Measurements from ENCODE around the gene CNP.

CNP gene

GRCh38 chr17:41970901-41971331 lies 4.3 kb downstream of the CNP start:
- FAIRE-seq, result no peak
- DNase-seq (ENCODE audit: extremely low spot score, insufficient read length, low read depth), result no peak

DNA sequence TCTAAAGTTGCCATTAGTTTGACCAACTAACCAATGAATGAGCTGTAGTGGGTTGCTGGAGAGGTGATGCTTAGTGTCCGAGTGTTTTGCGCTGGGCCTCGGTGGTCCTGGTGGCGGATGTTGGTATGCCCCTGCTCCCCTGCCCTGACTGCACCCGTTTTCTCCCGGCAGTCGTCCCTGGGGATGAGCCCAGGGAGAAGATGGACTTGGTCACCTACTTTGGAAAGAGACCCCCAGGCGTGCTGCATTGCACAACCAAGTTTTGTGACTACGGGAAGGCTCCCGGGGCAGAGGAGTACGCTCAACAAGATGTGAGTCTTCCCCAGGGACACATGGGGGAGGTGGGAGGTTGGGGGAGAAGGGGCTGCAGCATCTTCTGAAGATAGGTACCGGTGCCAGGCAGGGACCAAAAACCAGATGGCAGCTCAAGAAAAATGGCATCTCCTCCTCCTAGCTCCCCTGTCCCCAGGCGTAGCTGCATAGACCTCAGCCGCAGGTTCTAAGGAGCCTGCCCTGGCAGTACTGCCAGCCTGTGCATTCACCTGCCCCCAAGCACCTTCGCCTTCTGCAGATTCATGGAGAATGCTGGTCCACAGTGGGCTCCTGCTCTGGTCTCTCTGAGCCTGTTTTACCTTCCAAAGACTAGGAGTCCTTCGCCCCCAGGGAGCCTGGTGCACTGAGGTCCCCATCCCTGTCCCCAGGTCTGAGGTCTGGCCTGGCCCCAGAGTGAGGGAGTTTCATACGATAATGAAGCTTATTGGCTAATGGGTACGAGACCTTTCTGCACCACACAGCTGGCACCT lies 5.3 kb downstream of the CNP start:
- FAIRE-seq (no peak), DNase-seq (ENCODE audit: extremely low spot score, insufficient read length, low read depth) (no peak)

GRCh38 chr17:41972571-41973407 lies 6.2 kb downstream of the CNP start:
- peak; percentile 56 for DNase-seq (ENCODE audit: extremely low spot score, insufficient read length, low read depth)
- peak; percentile 87 for FAIRE-seq

GRCh38 chr17:41973408-41973811 lies 6.8 kb downstream of the CNP start:
- FAIRE-seq, result no peak
- DNase-seq (ENCODE audit: extremely low spot score, insufficient read length, low read depth), result no peak

DNA sequence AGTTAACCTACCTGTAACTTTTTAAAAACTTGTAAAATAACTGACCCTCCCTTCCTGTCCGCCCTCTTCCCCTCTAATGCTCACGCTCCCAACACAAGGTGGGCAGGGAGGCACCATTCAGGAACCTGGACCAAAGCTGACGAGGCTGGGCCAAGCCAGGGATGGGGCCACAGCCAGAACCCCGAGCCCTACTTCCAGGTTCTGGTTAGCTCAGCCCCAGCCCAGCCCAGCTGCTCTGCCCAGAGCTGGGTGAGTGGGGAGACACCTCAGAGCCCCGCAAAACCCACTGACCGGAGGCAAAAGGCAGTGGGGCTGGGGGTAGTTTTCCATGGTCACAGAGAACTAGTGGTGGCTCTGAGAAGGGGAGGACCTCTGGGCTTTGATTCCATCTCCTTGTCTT lies 7.4 kb downstream of the CNP start:
- no peak for FAIRE-seq

DNA sequence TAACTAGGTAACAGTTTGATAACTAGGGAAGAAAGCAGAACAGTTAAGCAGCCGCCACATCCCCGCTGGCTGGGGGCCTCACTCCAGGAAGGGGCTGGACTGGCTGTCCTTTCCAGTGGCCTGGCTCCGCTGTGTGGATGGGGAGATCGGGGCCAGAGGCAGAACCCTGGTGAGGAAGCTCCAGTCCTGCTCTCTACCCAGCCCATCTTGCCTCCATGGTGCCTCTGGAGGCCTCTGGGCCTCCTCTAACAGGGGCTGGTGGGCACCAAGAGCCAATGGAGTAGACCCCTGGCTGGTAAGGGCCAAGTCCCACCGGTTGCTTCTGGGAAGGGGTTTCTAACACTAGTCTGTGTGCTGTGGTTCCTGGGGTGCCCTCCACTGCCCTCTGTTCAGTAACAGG lies 8.1 kb downstream of the CNP start:
- no peak for DNase-seq (ENCODE audit: extremely low spot score, insufficient read length, low read depth)
- no peak for FAIRE-seq

More for the DNA sequence above, 7.4 kb downstream of the CNP start:
- DNase-seq (ENCODE audit: extremely low spot score, insufficient read length, low read depth), result no peak

DNA sequence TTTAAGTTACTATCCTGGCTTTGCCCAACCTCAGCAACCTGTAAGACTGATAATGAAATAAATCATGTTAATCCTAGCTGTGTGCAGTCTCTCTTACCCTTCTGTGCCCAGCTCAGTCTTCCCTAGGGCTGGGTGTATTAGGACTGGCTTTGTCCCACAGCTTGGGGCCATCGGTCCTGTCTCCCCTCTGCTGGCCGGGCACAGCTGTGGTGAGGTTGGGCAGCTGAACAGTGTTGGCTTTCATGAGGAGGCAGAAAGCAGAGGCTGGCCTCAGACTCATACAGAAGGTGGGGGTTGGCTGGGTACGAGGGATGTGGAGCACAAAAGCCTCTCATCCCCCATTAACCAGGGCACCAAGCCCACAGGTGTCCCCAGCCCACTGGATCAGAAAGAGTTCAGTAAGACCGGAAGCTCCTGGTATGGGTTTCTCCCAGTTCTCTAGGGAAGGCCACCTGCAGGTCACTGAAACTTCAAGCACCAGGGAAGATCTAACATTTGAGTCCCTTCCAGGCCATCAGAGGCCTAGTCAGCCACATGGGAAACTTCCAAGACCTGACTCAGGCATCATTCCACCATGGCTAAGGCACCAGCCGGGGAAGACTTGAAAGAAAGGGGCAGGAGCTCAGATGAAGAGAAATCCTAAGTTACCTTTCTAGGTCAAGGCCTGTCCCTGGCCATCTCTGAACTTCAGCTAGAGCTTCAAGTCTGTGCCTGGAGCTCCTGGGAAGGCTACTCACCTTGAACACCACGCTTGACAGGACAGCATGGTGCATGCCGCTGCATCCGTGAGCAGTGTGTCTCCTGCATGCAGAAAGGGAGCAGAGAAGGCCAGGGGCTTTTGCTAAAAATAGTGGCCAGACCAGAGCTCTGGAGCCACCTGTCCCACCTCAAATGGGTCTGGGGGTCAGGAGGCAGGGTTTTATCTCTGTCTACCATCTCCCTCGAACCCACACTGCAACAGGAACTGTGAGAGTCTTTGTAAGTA lies 8.8 kb downstream of the CNP start:
- no peak for FAIRE-seq

GRCh38 chr17:41976142-41976768 lies 9.7 kb downstream of the CNP start:
- DNase-seq (ENCODE audit: extremely low spot score, insufficient read length, low read depth) (no peak), FAIRE-seq (peak; percentile 89)

More for the DNA sequence above, 8.8 kb downstream of the CNP start:
- DNase-seq (ENCODE audit: extremely low spot score, insufficient read length, low read depth), result no peak

- FAIRE-seq (no peak), DNase-seq (ENCODE audit: extremely low spot score, insufficient read length, low read depth) (no peak)
Measured at GRCh38 chr17:41977991-41978390, 11.4 kb downstream of the CNP start.

GRCh38 chr17:41982026-41982760 lies 15.6 kb downstream of the CNP start:
- DNase-seq (ENCODE audit: extremely low spot score, insufficient read length, low read depth), result no peak
- FAIRE-seq, result no peak

DNA sequence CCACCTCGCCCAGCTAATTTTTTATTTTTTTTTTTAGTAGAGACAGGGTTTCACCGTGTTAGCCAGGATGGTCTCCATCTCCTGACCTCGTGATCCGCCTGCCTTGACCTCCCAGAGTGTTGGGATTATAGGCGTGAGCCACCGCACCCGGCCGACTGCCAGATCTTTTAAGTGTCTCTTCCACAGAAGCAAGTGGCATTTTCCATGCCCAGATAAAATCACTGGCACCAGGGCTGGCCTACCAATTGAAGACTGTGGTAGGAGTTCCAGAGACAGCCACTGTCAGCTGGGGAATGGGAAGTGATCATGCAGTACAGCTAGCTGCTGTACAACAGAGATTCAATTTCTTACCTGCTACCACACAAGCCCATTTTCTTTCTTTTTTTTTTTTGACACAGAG lies 17.9 kb downstream of the CNP start:
- no peak for DNase-seq (ENCODE audit: extremely low spot score, insufficient read length, low read depth)
- no peak for FAIRE-seq

DNA sequence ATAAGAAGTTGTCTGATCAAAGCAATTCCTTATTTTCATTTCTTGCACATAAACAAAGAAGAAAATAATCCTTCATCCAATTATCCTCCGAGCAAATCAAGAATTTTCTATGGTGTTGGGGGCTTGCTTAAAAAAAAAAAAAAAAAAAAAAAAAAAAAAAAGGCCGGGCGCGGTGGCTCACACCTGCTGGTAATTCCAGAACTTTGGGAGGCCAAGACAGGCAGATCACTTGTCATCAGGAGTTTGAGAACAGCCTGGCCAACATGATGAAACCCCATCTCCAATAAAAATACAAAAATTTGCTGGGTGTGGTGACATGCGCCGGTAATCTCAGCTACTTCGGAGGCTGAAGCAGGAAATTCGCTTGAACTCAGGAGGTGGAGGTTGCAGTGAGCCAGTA lies 19.3 kb downstream of the CNP start:
- FAIRE-seq (no peak), DNase-seq (ENCODE audit: extremely low spot score, insufficient read length, low read depth) (no peak)

- DNase-seq (ENCODE audit: extremely low spot score, insufficient read length, low read depth) (no peak), FAIRE-seq (no peak)
Measured at GRCh38 chr17:41986634-41987033, 20.0 kb downstream of the CNP start.

GRCh38 chr17:41987642-41988041 lies 21.0 kb downstream of the CNP start:
- FAIRE-seq (no peak), DNase-seq (ENCODE audit: extremely low spot score, insufficient read length, low read depth) (no peak)

GRCh38 chr17:41988418-41988817 lies 21.8 kb downstream of the CNP start:
- FAIRE-seq, result no peak
- no peak for DNase-seq (ENCODE audit: extremely low spot score, insufficient read length, low read depth)

- FAIRE-seq (no peak), DNase-seq (ENCODE audit: extremely low spot score, insufficient read length, low read depth) (no peak)
Measured at GRCh38 chr17:41989702-41990419, 23.3 kb downstream of the CNP start.

DNA sequence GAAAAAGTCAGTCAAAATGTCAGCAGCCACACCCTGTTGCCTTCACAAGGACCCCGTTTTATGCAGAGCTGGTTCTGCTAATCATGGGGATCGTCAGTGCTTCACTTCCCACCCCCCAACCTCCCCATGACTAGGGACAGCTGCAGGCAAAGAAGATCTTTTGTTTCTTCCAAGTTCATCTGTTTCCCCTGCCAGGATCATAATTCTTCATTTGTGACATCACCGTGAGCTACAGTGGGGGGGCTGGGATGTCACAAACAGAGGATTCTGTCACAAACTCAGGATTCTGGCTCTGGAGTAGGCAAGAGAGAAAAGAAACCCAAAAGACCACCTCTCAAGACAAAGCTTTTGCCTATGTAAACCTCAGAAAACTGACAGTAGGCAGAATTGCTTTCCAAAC lies 26.0 kb downstream of the CNP start:
- no peak for DNase-seq (ENCODE audit: extremely low spot score, insufficient read length, low read depth)
- no peak for FAIRE-seq

- FAIRE-seq (no peak), DNase-seq (ENCODE audit: extremely low spot score, insufficient read length, low read depth) (no peak)
Measured at GRCh38 chr17:41996855-41997164, 30.2 kb downstream of the CNP start.

DNA sequence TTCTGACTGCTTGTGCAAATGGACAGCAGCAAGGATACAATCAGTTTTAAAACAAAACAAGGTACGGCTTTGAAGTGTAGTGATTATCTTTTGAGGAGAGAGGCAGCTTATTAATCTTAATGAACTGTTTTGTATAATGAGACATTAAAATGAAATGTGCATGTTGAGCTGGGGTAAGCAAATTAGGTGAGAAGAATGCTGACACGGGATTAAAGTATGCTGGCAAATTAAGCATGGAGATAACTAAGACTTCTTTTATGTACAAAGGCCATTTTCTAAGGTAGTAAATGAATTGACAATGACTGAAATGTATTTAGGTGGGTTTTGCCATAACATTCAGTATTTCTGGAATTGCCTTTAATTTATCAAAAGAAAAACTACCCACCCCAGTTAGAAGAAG lies 31.9 kb downstream of the CNP start:
- FAIRE-seq (no peak), DNase-seq (ENCODE audit: extremely low spot score, insufficient read length, low read depth) (no peak)

All from GM18507 (cell line).